SH-SY5Y (cell line): Measurements from ENCODE around the gene LGALS16.

Source experiments
- GATA2 ChIP-seq: IDR thresholded peaks from 2 replicates; pipeline ENCODE4 v1.6.1; 2011; ENCODE audit warnings: mild to moderate bottlenecking, low read depth, low read length
- GATA3 ChIP-seq: IDR thresholded peaks from 2 replicates; pipeline ENCODE4 v1.6.1; 2011; ENCODE audit warnings: low read depth, mild to moderate bottlenecking, low read length, moderate library complexity

DNA sequence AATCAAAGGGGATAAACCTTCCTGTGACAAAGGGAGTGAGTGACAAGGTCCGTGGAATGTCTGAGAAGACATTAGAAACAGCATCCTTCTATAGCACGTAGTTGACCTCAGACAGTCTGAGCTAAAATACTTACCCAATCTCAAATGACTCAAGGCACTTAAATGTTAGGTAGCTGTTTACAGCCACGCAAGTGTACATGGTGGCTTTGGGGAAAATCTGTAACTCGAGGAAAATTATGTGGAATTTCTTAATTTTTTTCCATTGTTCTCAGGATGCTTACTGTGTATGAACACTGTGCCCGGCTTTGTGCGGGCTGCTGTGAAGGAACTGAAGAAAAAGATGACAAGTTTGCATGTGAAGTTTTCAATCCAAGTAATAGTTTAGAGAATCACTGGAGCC is 48.2 kb upstream of the LGALS16 start:
- no peak for TF ChIP-seq GATA2
- no peak for TF ChIP-seq GATA3
